DND-41 (cell line): Measurements from ENCODE around the gene GCC1.

Experiments
- CTCF ChIP-seq: IDR thresholded peaks from 2 replicates; pipeline ENCODE4 v1.5.1; 2012; ENCODE audit warnings: borderline replicate concordance, low read length, moderate library complexity, mild to moderate bottlenecking; ENCODE audit not compliant: poor library complexity, severe bottlenecking; ENCODE audit errors: extremely low read depth
- EZH2 ChIP-seq: IDR thresholded peaks from 3 replicates; pipeline ENCODE4 v1.6.1; 2012; ENCODE audit warnings: borderline replicate concordance, low read depth, mild to moderate bottlenecking, moderate library complexity, low read length, inconsistent platforms; ENCODE audit not compliant: severe bottlenecking

GRCh38 chr7:127592550-127592949, 7.2 kb upstream of the GCC1 start:
- TF ChIP-seq CTCF = no peak
- no peak for TF ChIP-seq EZH2
